ENCODE data around the gene ANKRA2.
A peak's percentile ranks its signal among the peaks of the same experiment; 100 is the strongest.

ANKRA2 gene

DNA sequence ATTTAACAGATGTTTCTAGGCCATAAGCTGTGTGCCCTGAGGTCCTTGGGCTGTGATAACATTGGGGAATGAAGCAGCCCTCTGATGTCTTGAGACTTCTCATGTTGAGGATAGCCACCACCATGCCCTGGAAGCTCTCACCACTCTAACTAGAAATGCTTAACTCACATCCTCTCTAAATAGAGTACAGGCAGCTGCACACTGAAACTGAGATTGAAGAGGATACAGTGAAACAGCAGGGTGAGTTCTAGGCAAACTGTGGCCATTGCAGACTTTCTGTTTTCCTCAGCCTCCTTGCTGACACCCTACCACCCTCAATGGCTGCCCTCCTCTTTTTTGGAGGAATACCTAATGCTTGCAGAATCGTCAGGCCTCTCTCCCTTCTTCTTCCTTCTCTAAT is 22.5 kb upstream of the ANKRA2 start:
- H2AFZ ChIP-seq (ENCODE audit: low read depth, low read length): no peak overlapping the region
- H3K4me3 ChIP-seq (ENCODE audit: low read depth in 1 of 2, low read length in 2 of 2): no peak overlapping the region
- peaks cover 6% of the 10 kb centered on the region; the same call in 1 of the 2 replicates for H4K20me1 ChIP-seq (ENCODE audit: insufficient read depth, low read length)
- TF ChIP-seq, protein P1, sequence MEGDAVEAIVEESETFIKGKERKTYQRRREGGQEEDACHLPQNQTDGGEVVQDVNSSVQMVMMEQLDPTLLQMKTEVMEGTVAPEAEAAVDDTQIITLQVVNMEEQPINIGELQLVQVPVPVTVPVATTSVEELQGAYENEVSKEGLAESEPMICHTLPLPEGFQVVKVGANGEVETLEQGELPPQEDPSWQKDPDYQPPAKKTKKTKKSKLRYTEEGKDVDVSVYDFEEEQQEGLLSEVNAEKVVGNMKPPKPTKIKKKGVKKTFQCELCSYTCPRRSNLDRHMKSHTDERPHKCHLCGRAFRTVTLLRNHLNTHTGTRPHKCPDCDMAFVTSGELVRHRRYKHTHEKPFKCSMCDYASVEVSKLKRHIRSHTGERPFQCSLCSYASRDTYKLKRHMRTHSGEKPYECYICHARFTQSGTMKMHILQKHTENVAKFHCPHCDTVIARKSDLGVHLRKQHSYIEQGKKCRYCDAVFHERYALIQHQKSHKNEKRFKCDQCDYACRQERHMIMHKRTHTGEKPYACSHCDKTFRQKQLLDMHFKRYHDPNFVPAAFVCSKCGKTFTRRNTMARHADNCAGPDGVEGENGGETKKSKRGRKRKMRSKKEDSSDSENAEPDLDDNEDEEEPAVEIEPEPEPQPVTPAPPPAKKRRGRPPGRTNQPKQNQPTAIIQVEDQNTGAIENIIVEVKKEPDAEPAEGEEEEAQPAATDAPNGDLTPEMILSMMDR (IDR thresholded peaks at IDR 0.05; ENCODE audit: borderline replicate concordance, extremely low read depth, low read length, poor library complexity, severe bottlenecking): no peak
- no peak for TF ChIP-seq EZH2 (IDR thresholded peaks at IDR 0.05; ENCODE audit: borderline replicate concordance, low read depth, low read length, severe bottlenecking)
- no peaks in the 10 kb centered on the region for H3K27me3 ChIP-seq (ENCODE audit: insufficient read depth, low read length, poor library complexity)
- ATAC-seq (ENCODE audit: insufficient read depth, low read depth) (no peak), DNase-seq (no peak)
- peaks cover 11% of the 10 kb centered on the region; the same call in 1 of the 2 replicates for H3K36me3 ChIP-seq (ENCODE audit: insufficient read depth, low read length)
- H3K9ac ChIP-seq (ENCODE audit: low read depth, low read length): no peak overlapping the region
- no peaks in the 10 kb centered on the region for H3K4me1 ChIP-seq (ENCODE audit: insufficient read depth, low read length)
- no peak overlapping the region for H3K4me2 ChIP-seq (ENCODE audit: insufficient read depth, low read length)
- H3K27ac ChIP-seq (ENCODE audit: low read length): no peak overlapping the region
- no peaks in the 10 kb centered on the region for H3K79me2 ChIP-seq (ENCODE audit: insufficient read depth, low read length)
- no peaks in the 10 kb centered on the region for H3K9me3 ChIP-seq (ENCODE audit: insufficient read depth, low read length, severe bottlenecking)

DNA sequence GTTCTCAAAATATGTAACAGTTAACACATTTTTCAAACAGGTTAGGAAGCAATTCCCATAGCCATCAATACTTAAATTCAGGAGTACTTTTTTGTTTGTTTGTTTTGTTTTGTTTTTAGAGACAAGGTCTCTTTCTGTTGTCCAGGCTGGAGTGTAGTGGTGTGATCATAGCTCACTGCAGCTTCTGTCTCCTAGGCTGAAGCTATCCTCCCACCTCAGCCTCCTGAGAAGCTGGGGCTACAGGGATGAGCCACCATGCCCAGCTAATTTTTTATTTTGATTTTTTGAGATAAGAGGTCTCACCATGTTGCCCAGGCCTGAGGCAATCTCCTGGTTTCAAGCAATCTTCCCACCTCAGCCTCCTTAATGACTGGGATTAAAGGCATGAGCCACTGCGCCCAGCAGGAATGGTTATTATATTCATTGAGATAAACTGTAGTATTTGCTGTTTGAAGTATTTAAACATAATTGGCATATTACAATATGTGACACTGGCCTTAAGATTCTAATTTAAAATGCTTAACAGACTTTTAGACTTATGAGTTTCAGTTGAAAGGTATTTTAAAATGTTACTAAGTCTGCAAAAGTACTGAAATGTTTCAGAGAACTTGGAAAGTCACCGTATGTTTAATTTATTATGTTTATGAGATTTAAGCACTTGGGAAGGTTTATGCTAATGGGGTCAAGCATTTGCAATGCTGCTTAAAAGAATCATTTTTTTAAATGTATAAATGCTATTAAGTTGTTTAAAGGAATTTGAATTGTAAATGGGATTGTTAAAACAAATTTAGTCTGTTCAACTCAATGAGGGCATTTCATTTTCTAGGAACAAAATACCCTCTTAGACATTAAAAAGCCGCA is 17.1 kb upstream of the ANKRA2 start:
- Histone ChIP-seq H2AFZ (ENCODE audit: low read depth, low read length) (no peak overlapping the region), H3K9me3 (ENCODE audit: insufficient read depth, low read length, severe bottlenecking) (no peaks in the 10 kb centered on the region), H3K79me2 (ENCODE audit: insufficient read depth, low read length) (no peaks in the 10 kb centered on the region), H3K36me3 (ENCODE audit: insufficient read depth, low read length) (peaks cover 54% of the 10 kb centered on the region), H3K4me2 (ENCODE audit: insufficient read depth, low read length) (no peak overlapping the region), H3K4me3 (ENCODE audit: low read depth in 1 of 2, low read length in 2 of 2) (no peak overlapping the region), H3K9ac (ENCODE audit: low read depth, low read length) (no peak overlapping the region), H3K4me1 (ENCODE audit: insufficient read depth, low read length) (no peaks in the 10 kb centered on the region), H4K20me1 (ENCODE audit: insufficient read depth, low read length) (peaks cover 6% of the 10 kb centered on the region; the same call in 1 of the 2 replicates), H3K27me3 (ENCODE audit: insufficient read depth, low read length, poor library complexity) (no peaks in the 10 kb centered on the region), H3K27ac (ENCODE audit: low read length) (no peak overlapping the region)
- ATAC-seq (ENCODE audit: insufficient read depth, low read depth) (no peak), DNase-seq (no peak)
- TF ChIP-seq, protein P1 (IDR thresholded peaks at IDR 0.05; ENCODE audit: borderline replicate concordance, extremely low read depth, low read length, poor library complexity, severe bottlenecking): no peak
- TF ChIP-seq EZH2 (IDR thresholded peaks at IDR 0.05; ENCODE audit: borderline replicate concordance, low read depth, low read length, severe bottlenecking): no peak

DNA sequence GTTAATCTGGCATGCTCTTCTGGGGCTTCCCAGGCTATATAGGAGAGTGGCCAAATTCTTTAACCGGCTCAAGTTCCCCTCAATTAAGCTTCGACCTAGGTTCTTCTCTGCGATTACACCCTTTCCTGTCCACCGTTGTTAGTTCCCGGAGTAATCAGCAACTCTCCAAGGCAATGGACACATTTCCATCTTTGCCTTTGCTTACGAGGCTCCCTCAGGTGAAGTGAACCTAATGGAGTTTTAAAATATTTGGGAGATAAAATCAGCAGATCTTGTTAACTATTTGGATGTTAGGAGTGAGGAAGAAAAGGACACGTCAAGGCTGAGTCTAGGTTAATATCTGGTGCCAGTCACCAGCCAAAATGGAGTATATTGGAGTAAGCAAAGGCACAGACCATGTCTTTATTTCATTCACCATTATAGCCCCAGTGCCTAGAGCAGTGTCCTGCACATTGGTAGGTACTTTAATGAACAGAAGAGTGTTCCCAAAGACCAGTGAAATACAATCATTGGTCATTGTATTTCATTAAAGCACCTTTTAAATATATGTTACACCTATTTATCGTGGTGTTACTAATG is 619 bp upstream of the ANKRA2 start:
- peak overlapping the region; percentile 96 for H3K9ac ChIP-seq (ENCODE audit: low read depth, low read length)
- no peaks in the 10 kb centered on the region for H3K9me3 ChIP-seq (ENCODE audit: insufficient read depth, low read length, severe bottlenecking)
- no peak for TF ChIP-seq EZH2 (IDR thresholded peaks at IDR 0.05; ENCODE audit: borderline replicate concordance, low read depth, low read length, severe bottlenecking)
- TF ChIP-seq, protein P1 (IDR thresholded peaks at IDR 0.05; ENCODE audit: borderline replicate concordance, extremely low read depth, low read length, poor library complexity, severe bottlenecking): no peak
- H3K79me2 ChIP-seq (ENCODE audit: insufficient read depth, low read length): peaks cover 82% of the 10 kb centered on the region
- peak overlapping the region; percentile 96 for H3K4me2 ChIP-seq (ENCODE audit: insufficient read depth, low read length)
- H3K36me3 ChIP-seq (ENCODE audit: insufficient read depth, low read length): peaks cover 36% of the 10 kb centered on the region
- H4K20me1 ChIP-seq (ENCODE audit: insufficient read depth, low read length): peaks cover 7% of the 10 kb centered on the region; the same call in 1 of the 2 replicates
- H3K27me3 ChIP-seq (ENCODE audit: insufficient read depth, low read length, poor library complexity): no peaks in the 10 kb centered on the region
- peak overlapping the region; percentile 90 to 96 for H3K4me3 ChIP-seq (ENCODE audit: low read depth in 1 of 2, low read length in 2 of 2)
- H2AFZ ChIP-seq (ENCODE audit: low read depth, low read length): peak overlapping the region; percentile 93
- peak overlapping the region; percentile 74 for H3K27ac ChIP-seq (ENCODE audit: low read length)
- DNase-seq: no peak
- no peak for ATAC-seq (ENCODE audit: insufficient read depth, low read depth)
- H3K4me1 ChIP-seq (ENCODE audit: insufficient read depth, low read length): peaks cover 44% of the 10 kb centered on the region

All from DND-41 (cell line).